Lung (tissue), 12 donors: ENCODE data around the gene RBM25. TPM values are rescaled to one million over a fixed set of nuclear protein-coding genes. Genes with fewer than 3 reads are reported as not detected.

Source experiments
- ATAC-seq: fragments of 200-7000 bp; cut with Tn5 transposase; one replicate; pipeline ENCODE4 v1.9.1; 2020; ENCODE audit warnings: moderate number of reproducible peaks; ENCODE audit not compliant: insufficient read depth, low FRiP score
- DNase-seq, 3 donors: peaks; one replicate each; pipeline ENCODE4 v3.0.0-alpha.2; 2013 to 2017
- H3K27ac ChIP-seq, 2 donors: one replicate each; pipeline ENCODE4 v1.5.1; 2013; ENCODE audit warnings: mild to moderate bottlenecking in 2 of 2, moderate library complexity in 2 of 2, control low read depth in 1 of 2, inconsistent platforms in 1 of 2, low read depth in 1 of 2, low read length in 1 of 2
- H3K27me3 ChIP-seq, 3 donors: one replicate each; pipeline ENCODE4 v1.5.1; 2013; ENCODE audit warnings: low read length in 2 of 3; ENCODE audit not compliant: control insufficient read depth in 3 of 3, insufficient read depth in 3 of 3
- H3K36me3 ChIP-seq, 4 donors: one replicate each; pipeline ENCODE4 v1.5.1; 2013; ENCODE audit warnings: low read length in 4 of 4, mild to moderate bottlenecking in 1 of 4, moderate library complexity in 1 of 4; ENCODE audit not compliant: control insufficient read depth in 4 of 4, insufficient read depth in 4 of 4
- H3K4me1 ChIP-seq, 5 donors: one replicate each; pipeline ENCODE4 v1.5.1; 2013; ENCODE audit warnings: low read length in 5 of 5, mild to moderate bottlenecking in 2 of 5, moderate library complexity in 1 of 5; ENCODE audit not compliant: control insufficient read depth in 5 of 5, insufficient read depth in 5 of 5
- H3K4me3 ChIP-seq: one replicate; pipeline ENCODE4 v1.5.1; 2013; ENCODE audit warnings: mild to moderate bottlenecking, control low read depth, moderate library complexity
- H3K9ac ChIP-seq, 2 donors: one replicate each; pipeline ENCODE4 v1.5.1; 2013; ENCODE audit warnings: low read length in 2 of 2, control low read depth in 1 of 2; ENCODE audit not compliant: insufficient read depth in 1 of 2
- H3K9me3 ChIP-seq, 4 donors: one replicate each; pipeline ENCODE4 v1.5.1; 2013; ENCODE audit warnings: low read length in 3 of 4, mild to moderate bottlenecking in 1 of 4, moderate library complexity in 1 of 4; ENCODE audit not compliant: control insufficient read depth in 4 of 4, insufficient read depth in 3 of 4
- whole genome bisulfite sequencing, 2 donors: extraction: QIAGEN DNeasy Blood & Tissue Kit; methylation state at CpG; one replicate each; pipeline ENCODE4 v1.1.7; 2013; 5-methylcytosine and 5-hydroxymethylcytosine counted together
- polyA plus RNA-seq, 2 donors: library from polyadenylated mRNA; stranded (reverse); fragments of 200-250 nt; gene quantifications; one replicate each; pipeline ENCODE4 v1.2.1, GENCODE V29; 2013
- total RNA-seq, 2 donors: library from RNA; depleted of rRNA in 1 of 2; stranded (reverse); fragments of >200 nt in 1 of 2; gene quantifications; one replicate each; pipeline ENCODE4 v1.2.1, GENCODE V29; 2014 to 2021
- TF ChIP-seq, protein P1 (sequence below): IDR thresholded peaks from 2 replicates; pipeline ENCODE4 v1.5.1; 2012; ENCODE audit warnings: mild to moderate bottlenecking; ENCODE audit errors: control extremely low read depth, extremely low read depth
- donor health status: control.
- donor health status: control.
- donor health status: Bipolar disorder and iron deficiency.
- donor health status: healthy.
- donor health status: DM: yes; HTN: yes; CAD: no.

The RBM25 gene
- total and polyA plus RNA-seq, 4 donors, result 27.9 to 103 (median 55.0) TPM

DNA sequence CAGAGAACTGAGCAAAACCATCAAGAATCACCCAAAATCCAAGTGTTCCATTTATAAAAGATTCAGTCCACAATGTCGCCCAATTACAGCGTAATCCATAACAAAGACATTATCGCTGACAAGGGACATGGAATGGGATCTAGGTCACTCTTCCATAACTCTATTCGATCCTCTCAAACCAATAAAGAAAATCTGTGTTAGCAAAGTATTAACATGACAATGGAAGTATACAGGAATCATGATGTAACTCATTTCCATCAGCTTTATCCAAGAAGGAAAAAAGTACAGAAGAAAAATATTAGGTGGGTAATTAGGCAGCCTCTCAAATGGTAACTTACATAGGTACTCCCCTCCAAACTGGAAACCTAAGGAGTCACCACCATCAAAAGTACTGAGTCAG lies 36.3 kb upstream of the RBM25 start:
- WGBS, 2 donors, result 94 to 98% methylated on average over 4 of the region's 4 CpGs
- H3K9ac ChIP-seq, result no peak overlapping the region
- TF ChIP-seq, protein P1, sequence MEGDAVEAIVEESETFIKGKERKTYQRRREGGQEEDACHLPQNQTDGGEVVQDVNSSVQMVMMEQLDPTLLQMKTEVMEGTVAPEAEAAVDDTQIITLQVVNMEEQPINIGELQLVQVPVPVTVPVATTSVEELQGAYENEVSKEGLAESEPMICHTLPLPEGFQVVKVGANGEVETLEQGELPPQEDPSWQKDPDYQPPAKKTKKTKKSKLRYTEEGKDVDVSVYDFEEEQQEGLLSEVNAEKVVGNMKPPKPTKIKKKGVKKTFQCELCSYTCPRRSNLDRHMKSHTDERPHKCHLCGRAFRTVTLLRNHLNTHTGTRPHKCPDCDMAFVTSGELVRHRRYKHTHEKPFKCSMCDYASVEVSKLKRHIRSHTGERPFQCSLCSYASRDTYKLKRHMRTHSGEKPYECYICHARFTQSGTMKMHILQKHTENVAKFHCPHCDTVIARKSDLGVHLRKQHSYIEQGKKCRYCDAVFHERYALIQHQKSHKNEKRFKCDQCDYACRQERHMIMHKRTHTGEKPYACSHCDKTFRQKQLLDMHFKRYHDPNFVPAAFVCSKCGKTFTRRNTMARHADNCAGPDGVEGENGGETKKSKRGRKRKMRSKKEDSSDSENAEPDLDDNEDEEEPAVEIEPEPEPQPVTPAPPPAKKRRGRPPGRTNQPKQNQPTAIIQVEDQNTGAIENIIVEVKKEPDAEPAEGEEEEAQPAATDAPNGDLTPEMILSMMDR, result no peak
- no peak for ATAC-seq
- no peaks in the 10 kb centered on the region for H3K27me3 ChIP-seq
- DNase-seq, result no peak
- H3K9me3 ChIP-seq, result no peaks in the 10 kb centered on the region
- no peak overlapping the region for H3K27ac ChIP-seq
- H3K4me1 ChIP-seq, result peaks cover 0 to 11% (median 2%) of the 10 kb centered on the region in 5 donors
- peaks cover 5 to 22% (median 12%) of the 10 kb centered on the region in 4 donors for H3K36me3 ChIP-seq
- no peak overlapping the region for H3K4me3 ChIP-seq

DNA sequence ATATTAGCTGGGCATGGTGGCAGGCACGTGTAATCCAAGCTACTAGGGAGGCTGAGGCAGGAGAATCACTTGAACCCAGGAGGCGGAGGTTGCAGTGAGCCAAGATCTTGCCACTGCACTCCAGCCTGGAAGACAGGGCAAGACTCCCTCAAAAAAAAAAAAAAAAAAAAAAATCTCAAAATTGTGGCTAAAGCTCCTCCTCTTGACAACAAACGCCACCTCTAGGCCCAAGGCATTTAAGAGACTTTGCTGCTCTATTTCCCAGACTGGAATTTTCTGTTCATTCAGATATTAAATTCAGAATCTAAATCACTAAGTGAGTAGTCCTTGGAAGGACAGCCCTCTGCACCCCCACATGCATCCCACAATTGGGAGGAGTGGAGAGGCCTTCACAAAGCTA lies 32.8 kb upstream of the RBM25 start:
- Histone ChIP-seq H3K27ac (no peak overlapping the region), H3K36me3 (peaks cover 3 to 16% (median 8%) of the 10 kb centered on the region in 4 donors), H3K27me3 (no peaks in the 10 kb centered on the region), H3K4me3 (no peak overlapping the region), H3K9me3 (no peaks in the 10 kb centered on the region), H3K9ac (peak overlapping the region in 1 of 2 donors; percentile 29), H3K4me1 (peaks cover 0 to 17% (median 3%) of the 10 kb centered on the region in 5 donors)
- WGBS, 2 donors, result 85 to 90% methylated on average over 3 of the region's 3 CpGs
- ATAC-seq (no peak), DNase-seq (peak in 2 of 3 donors; percentile 11 to 16)
- TF ChIP-seq, protein P1, result no peak

DNA sequence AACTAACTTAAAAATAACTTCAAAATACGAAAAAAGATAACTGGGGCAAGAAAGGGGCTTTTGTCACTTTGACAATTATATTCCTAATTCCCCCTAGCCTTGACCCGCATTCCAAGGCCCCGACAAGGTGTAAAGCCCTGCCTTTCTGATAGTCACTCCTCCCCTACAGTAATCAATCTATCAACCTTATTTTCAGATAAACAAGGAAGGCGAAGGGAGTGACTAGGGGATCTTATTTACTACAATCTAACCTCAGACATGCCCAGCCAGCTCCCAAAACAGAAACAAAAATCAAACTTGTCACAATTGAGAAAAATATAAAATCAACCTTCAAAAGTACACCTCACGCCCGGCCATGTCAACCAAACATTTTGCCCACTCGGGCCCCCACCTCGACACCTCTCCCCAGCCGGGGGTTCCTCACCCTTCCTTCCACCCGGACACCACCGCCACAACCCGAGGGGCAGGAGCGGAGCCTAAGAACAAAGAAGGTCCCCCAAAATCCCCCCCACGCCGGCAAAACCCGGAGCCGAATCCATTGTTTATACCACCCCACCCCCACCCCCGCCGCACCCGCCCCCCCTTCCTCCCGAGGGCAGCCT lies 32.0 kb upstream of the RBM25 start:
- Histone ChIP-seq H3K36me3 (peaks cover 3 to 16% (median 7%) of the 10 kb centered on the region in 4 donors), H3K27me3 (no peaks in the 10 kb centered on the region), H3K4me3 (peak overlapping the region; percentile 72), H3K9me3 (no peaks in the 10 kb centered on the region), H3K9ac (peak overlapping the region; percentile 55 to 75), H3K27ac (peak overlapping the region; percentile 85 to 89), H3K4me1 (peaks cover 0 to 17% (median 3%) of the 10 kb centered on the region in 5 donors)
- 3 to 4% methylated on average over 19 to 21 of the region's 21 CpGs for whole genome bisulfite sequencing, 2 donors
- TF ChIP-seq, protein P1, result no peak
- ATAC-seq (no peak), DNase-seq (peak in 2 of 3 donors; percentile 13 to 20)
